Ovary (tissue), 3 donors: ENCODE data around the gene PLEKHO2.

Experiments
- CTCF ChIP-seq, 3 donors: fragments of 450-650 bp in 2 of 3; fragments of 200-600 bp in 1 of 3; IDR thresholded peaks; one replicate each; pipeline versions ENCODE4 v1.5.1 to v1.8.0; 2016 to 2022; ENCODE audit warnings: antibody characterized with exemption in 3 of 3, mild to moderate bottlenecking in 1 of 3
- POLR2A ChIP-seq: fragments of 450-650 bp; IDR thresholded peaks from one replicate; pipeline ENCODE4 v1.6.1; 2017; ENCODE audit warnings: antibody characterized with exemption, mild to moderate bottlenecking, moderate library complexity
- donor health status: DM: no; HTN: no; CAD: no.

GRCh38 chr15:64894395-64895056 lies 52.8 kb downstream of the PLEKHO2 start:
- no peak for TF ChIP-seq CTCF (IDR thresholded peaks at IDR 0.05)
- no peak for TF ChIP-seq POLR2A
